ENCODE data around the gene FBXL19.
"Not testable (repeated sequence)": the region's sequence is repeated elsewhere in the genome, so short reads cannot be mapped to it uniquely, and the experiment has no call there.

Gene FBXL19

GRCh38 chr16:30923554-30924075, at the start of gene FBXL19:
FBXL19 (plus strand) TSS chr16:30923572; CDS start chr16:30925755, 2,183 bp downstream.
- DNase-seq (ENCODE audit: low read depth): no peak

- no peak for DNase-seq (ENCODE audit: low read depth)
Observed at GRCh38 chr16:30874244-30874820, 49.0 kb upstream of the FBXL19 start.

- DNase-seq (ENCODE audit: low read depth): peak; percentile 86
Observed at GRCh38 chr16:30874821-30875717, 48.3 kb upstream of the FBXL19 start.

GRCh38 chr16:30875871-30876801, 47.2 kb upstream of the FBXL19 start:
- DNase-seq (ENCODE audit: low read depth): no peak

- no peak for DNase-seq (ENCODE audit: low read depth)
Observed at GRCh38 chr16:30876867-30877266, 46.5 kb upstream of the FBXL19 start.

- DNase-seq (ENCODE audit: low read depth): no peak
Observed at GRCh38 chr16:30882429-30883310, 40.7 kb upstream of the FBXL19 start.

GRCh38 chr16:30884760-30885159, 38.6 kb upstream of the FBXL19 start:
- no peak for DNase-seq (ENCODE audit: low read depth)

- DNase-seq (ENCODE audit: low read depth): no peak
Observed at GRCh38 chr16:30885196-30885595, 38.2 kb upstream of the FBXL19 start.

- DNase-seq (ENCODE audit: low read depth): no peak
Observed at GRCh38 chr16:30886145-30886544, 37.2 kb upstream of the FBXL19 start.

GRCh38 chr16:30887927-30888326, 35.4 kb upstream of the FBXL19 start:
- no peak for DNase-seq (ENCODE audit: low read depth)

GRCh38 chr16:30888856-30889499, 34.4 kb upstream of the FBXL19 start:
- no peak for DNase-seq (ENCODE audit: low read depth)

GRCh38 chr16:30889721-30890120, 33.7 kb upstream of the FBXL19 start:
- no peak for DNase-seq (ENCODE audit: low read depth)

- DNase-seq (ENCODE audit: low read depth): not testable (repeated sequence)
Observed at GRCh38 chr16:30891043-30891823, 32.1 kb upstream of the FBXL19 start.

- DNase-seq (ENCODE audit: low read depth): no peak
Observed at GRCh38 chr16:30892670-30893416, 30.5 kb upstream of the FBXL19 start.

- DNase-seq (ENCODE audit: low read depth): no peak
Observed at GRCh38 chr16:30893417-30893743, 30.0 kb upstream of the FBXL19 start.

GRCh38 chr16:30893744-30894539, 29.4 kb upstream of the FBXL19 start, which contains the start of gene BCL7C:
BCL7C (minus strand) TSS chr16:30894077; CDS start chr16:30893944, 133 bp downstream.
- DNase-seq (ENCODE audit: low read depth): peak; percentile 66

- no peak for DNase-seq (ENCODE audit: low read depth)
Observed at GRCh38 chr16:30894540-30895368, 28.6 kb upstream of the FBXL19 start.

Data from stimulated activated CD4-positive, alpha-beta T cell treated with anti-CD3 and anti-CD28 coated beads, Interleukin-2, amount 100 ng/mL, for 4 hours (primary cell).